Measurements from ENCODE around the gene HAND1. TPM values are rescaled to one million over a fixed set of nuclear protein-coding genes. Genes with fewer than 3 reads are reported as not detected.

HAND1 gene
- total and polyA plus RNA-seq, 2 donors (not counting 1 experiment from before 2014, with no cell fraction given): not detected

- intact Hi-C loops (cut with micrococcal nuclease): no loop called here
Observed at GRCh38 chr5:154428208-154428607, 49.8 kb downstream of the HAND1 start.

More at GRCh38 chr5:154428208-154428607, 49.8 kb downstream of the HAND1 start:
- Histone ChIP-seq H3K9me3 (ENCODE audit: control extremely low read depth in 1 of 3, control insufficient read depth in 2 of 3, insufficient read depth in 1 of 3, low read length in 2 of 3) (no peaks in the 10 kb centered on the region), H3K27ac (ENCODE audit: low read length in 2 of 2) (no peak overlapping the region), H3K27me3 (replicated peaks in 1 of 4; ENCODE audit: control extremely low read depth in 1 of 4, control insufficient read depth in 3 of 4, insufficient read depth in 4 of 4, low read length in 3 of 4) (no peaks in the 10 kb centered on the region), H3K79me2 (ENCODE audit: control insufficient read depth, insufficient read depth, low read length) (peaks cover 10% of the 10 kb centered on the region), H3K4me1 (ENCODE audit: control insufficient read depth in 2 of 2, insufficient read depth in 2 of 2, low read length in 2 of 2) (no peaks in the 10 kb centered on the region), H3K9ac (ENCODE audit: low read length) (no peak overlapping the region), H4K20me1 (ENCODE audit: control insufficient read depth, insufficient read depth, low read length, poor library complexity, severe bottlenecking) (no peaks in the 10 kb centered on the region), H3K4me2 (replicated peaks; ENCODE audit: low read depth, low read length, poor library complexity, severe bottlenecking) (no peak overlapping the region), H3K36me3 (replicated peaks in 1 of 2; ENCODE audit: control extremely low read depth in 1 of 2, control insufficient read depth in 1 of 2, extremely low read depth in 1 of 2, insufficient read depth in 2 of 2, low read length in 1 of 2) (peaks cover 0 to 3% of the 10 kb centered on the region in 2 experiments), H3K4me3 (ENCODE audit: control extremely low read depth in 1 of 5, extremely low read depth in 1 of 5, insufficient read depth in 1 of 5, low read depth in 2 of 5, low read length in 4 of 5) (no peak overlapping the region), H2AFZ (ENCODE audit: insufficient read depth, low read depth, low read length, poor library complexity, severe bottlenecking) (no peak overlapping the region)
- Mint-ChIP-seq H3K27me3 (no peaks in the 10 kb centered on the region), H3K27ac (no peak overlapping the region), H3K4me3 (no peak overlapping the region), H3K9me3 (ENCODE audit: insufficient read depth) (peaks cover 4% of the 10 kb centered on the region), H3K4me1 (no peaks in the 10 kb centered on the region)
- WGBS (ENCODE audit: insufficient coverage): no CpG with 5 or more reads among the region's 3 CpGs
- no peak for DNase-seq
- TF ChIP-seq EZH2 (IDR thresholded peaks at IDR 0.05; ENCODE audit: borderline replicate concordance, insufficient read depth, low read depth, low read length, poor library complexity, severe bottlenecking): no peak
- TF ChIP-seq CTCF (IDR thresholded peaks at IDR 0.05): no peak
- ChIA-PET POLR2A (no interaction called here), CTCF (no interaction called here)
- ATAC-seq (ENCODE audit: low read depth): no peak

Other genes starting within 250 kb of the HAND1 start
- gene SAP30L, start 32.2 kb downstream of the HAND1 start, total RNA-seq: 41.5 and 50.0 TPM in 2 replicates
- 24.9 and 34.8 TPM in 2 replicates for gene SAP30L, start 32.2 kb downstream of the HAND1 start, polyA plus RNA-seq